ENCODE measurements around the gene PRRT4.

- TF ChIP-seq ZNF114 (tag by site-specific recombination; IDR thresholded peaks at IDR 0.05), result no peak
- no peak for TF ChIP-seq KLF7 (tag by site-specific recombination; IDR thresholded peaks at IDR 0.05; ENCODE audit: borderline replicate concordance)
- TF ChIP-seq ZBTB1 (tag by site-specific recombination; IDR thresholded peaks at IDR 0.05), result no peak
- no peak for TF ChIP-seq ZEB2 (tag by site-specific recombination; IDR thresholded peaks at IDR 0.05)
- TF ChIP-seq ZNF777 (tag by site-specific recombination; IDR thresholded peaks at IDR 0.05; ENCODE audit: borderline replicate concordance), result no peak
- no peak for TF ChIP-seq CTCF (tag by site-specific recombination; IDR thresholded peaks at IDR 0.05)
- no peak for TF ChIP-seq ZNF121 (tag by site-specific recombination; IDR thresholded peaks at IDR 0.05)
These were observed 8.3 kb downstream of the PRRT4 start for GRCh38 chr7:128353189-128353588.
